HL-60 (cell line): ENCODE results near the gene AKT3.

Experiments used
- DNase-seq, 2 experiments: peaks; one replicate each; pipeline ENCODE4 v3.0.0-alpha.2; 2010 to 2020; ENCODE audit warnings: low read depth in 1 of 2, low spot score in 1 of 2
- H3K27ac ChIP-seq: fragments of 250-450 bp; sonication (Bioruptor Pico); replicated peaks from 2 replicates; pipeline ENCODE4 v1.5.1; 2020; ENCODE audit warnings: mild to moderate bottlenecking, moderate library complexity
- H3K27me3 ChIP-seq: fragments of 250-450 bp; sonication (Bioruptor Pico); 2 replicates; pipeline ENCODE4 v1.5.1; 2021; ENCODE audit warnings: mild to moderate bottlenecking, moderate library complexity; ENCODE audit not compliant: insufficient read depth, poor library complexity, severe bottlenecking
- H3K4me3 ChIP-seq: replicated peaks from 2 replicates; pipeline ENCODE4 v1.5.1; 2011; ENCODE audit warnings: mild to moderate bottlenecking, control low read depth, low read length; ENCODE audit not compliant: insufficient read depth
- CTCF ChIP-seq: IDR thresholded peaks from one replicate; pipeline ENCODE4 v1.5.1; 2011; ENCODE audit warnings: low read length, control low read depth, inconsistent platforms; ENCODE audit not compliant: insufficient read depth
- GABPA ChIP-seq: IDR thresholded peaks from 2 replicates; pipeline ENCODE4 v1.6.1; 2012; ENCODE audit warnings: low read depth
- POLR2AphosphoS5 ChIP-seq: IDR thresholded peaks from 2 replicates; pipeline ENCODE4 v1.6.1; 2012; ENCODE audit warnings: low read depth
- REST ChIP-seq: IDR thresholded peaks from 2 replicates; pipeline ENCODE4 v1.6.1; 2012; ENCODE audit warnings: low read depth; ENCODE audit not compliant: insufficient replicate concordance
- SPI1 ChIP-seq: IDR thresholded peaks from 2 replicates; pipeline ENCODE4 v1.6.1; 2012; ENCODE audit warnings: low read depth, mild to moderate bottlenecking, borderline replicate concordance

Gene AKT3

GRCh38 chr1:243705585-243705984 is 144.5 kb downstream of the AKT3 start:
- no peak for DNase-seq
- Histone ChIP-seq H3K27ac (no peak overlapping the region), H3K27me3 (no peaks in the 10 kb centered on the region), H3K4me3 (no peak overlapping the region)
- no peak for TF ChIP-seq REST
- no peak for TF ChIP-seq GABPA
- TF ChIP-seq POLR2AphosphoS5: no peak
- TF ChIP-seq SPI1: no peak
- TF ChIP-seq CTCF: no peak

GRCh38 chr1:243701872-243702271 is 148.2 kb downstream of the AKT3 start:
- Histone ChIP-seq H3K27ac (no peak overlapping the region), H3K27me3 (no peaks in the 10 kb centered on the region), H3K4me3 (no peak overlapping the region)
- no peak for DNase-seq
- TF ChIP-seq CTCF (no peak), SPI1 (no peak), POLR2AphosphoS5 (no peak), REST (no peak), GABPA (no peak)

- TF ChIP-seq POLR2AphosphoS5: no peak
- no peak for TF ChIP-seq SPI1
- TF ChIP-seq CTCF: no peak
- TF ChIP-seq GABPA: no peak
- no peak for TF ChIP-seq REST
- Histone ChIP-seq H3K27ac (no peak overlapping the region), H3K4me3 (no peak overlapping the region), H3K27me3 (no peaks in the 10 kb centered on the region)
- DNase-seq: no peak
Observed at GRCh38 chr1:243693800-243694199, 156.2 kb downstream of the AKT3 start.
